Upper lobe of left lung (tissue), 4 donors: ENCODE results near the gene MEGF6.

ENCODE experiments used
- CTCF ChIP-seq, 6 experiments: fragments of 450-650 bp in 4 of 6; fragments of 200-600 bp in 2 of 6; sonication (generic) in 2 of 6; IDR thresholded peaks; one replicate each; pipeline ENCODE4 v1.5.1; 2016 to 2019; ENCODE audit warnings: antibody characterized with exemption in 6 of 6
- EP300 ChIP-seq, 4 donors: sonication (generic); formaldehyde crosslinking; IDR thresholded peaks; one replicate each; pipeline ENCODE4 v1.5.1; 2017; ENCODE audit warnings: antibody characterized with exemption in 4 of 4, control low read depth in 2 of 4
- POLR2A ChIP-seq, 4 donors: fragments of 450-650 bp; IDR thresholded peaks; one replicate each; pipeline ENCODE4 v1.5.1; 2016 to 2017; ENCODE audit warnings: antibody characterized with exemption in 4 of 4, mild to moderate bottlenecking in 2 of 4
- POLR2AphosphoS5 ChIP-seq, 2 donors: sonication (generic); formaldehyde crosslinking; IDR thresholded peaks; one replicate each; pipeline ENCODE4 v1.5.1; 2017; ENCODE audit warnings: antibody characterized with exemption in 2 of 2

DNA sequence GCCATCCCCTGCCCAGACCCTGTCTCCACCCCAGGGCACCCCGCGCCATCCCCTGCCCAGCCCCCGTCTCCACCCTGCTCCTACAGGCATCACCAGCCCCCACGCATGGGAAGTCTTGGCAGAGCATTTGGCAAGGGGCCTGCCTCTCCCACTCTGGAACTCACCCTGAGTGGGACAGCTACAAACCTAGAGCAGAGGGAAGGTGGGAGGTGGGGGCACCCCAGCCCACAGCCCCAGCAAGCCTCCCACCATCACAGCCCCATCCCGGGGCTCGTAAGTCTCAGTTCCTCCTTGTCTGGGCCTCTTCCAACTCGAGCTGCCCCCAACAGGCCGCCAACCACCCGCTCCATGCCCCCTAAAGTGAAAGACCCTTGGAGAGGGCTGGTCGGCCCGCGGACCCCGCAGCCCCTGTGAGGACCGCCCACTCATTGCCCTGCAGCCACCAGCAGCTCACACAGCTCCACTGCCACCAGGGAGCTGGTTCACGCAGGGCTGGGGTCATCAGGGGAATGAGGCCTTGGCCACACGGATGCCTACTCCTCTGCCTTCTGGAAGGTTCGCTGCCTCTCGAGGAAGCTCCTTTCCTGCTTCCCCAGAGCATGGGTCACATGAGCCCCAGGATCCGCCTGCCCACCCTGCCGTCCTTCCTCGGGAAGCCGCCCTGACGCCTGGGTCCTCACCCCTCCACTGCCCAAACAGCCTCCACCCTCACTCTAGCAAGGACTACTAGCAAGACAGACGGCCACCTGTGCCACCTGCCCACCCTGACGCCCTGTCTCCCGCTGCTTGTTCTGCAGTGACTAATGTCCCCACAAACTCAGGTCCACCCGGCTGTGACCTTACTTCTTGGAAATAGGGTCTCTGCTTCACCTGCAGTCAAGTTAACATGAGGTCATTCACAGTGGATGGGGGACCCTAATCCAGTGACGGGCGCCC, 14.4 kb downstream of the MEGF6 start:
- TF ChIP-seq CTCF (IDR thresholded peaks at IDR 0.05): no peak
- TF ChIP-seq EP300 (IDR thresholded peaks at IDR 0.05): no peak
- no peak for TF ChIP-seq POLR2A (IDR thresholded peaks at IDR 0.05)
- no peak for TF ChIP-seq POLR2AphosphoS5 (IDR thresholded peaks at IDR 0.05)
